HuH-7 (cell line): ENCODE results near the gene VAMP2.

Source experiments
- DNase-seq: peaks from one replicate; pipeline ENCODE4 v3.0.0; 2011; ENCODE audit warnings: low spot score

VAMP2 gene

GRCh38 chr17:8162233-8162996 lies at the start of gene VAMP2:
TSS of gene VAMP2 (minus strand) at chr17:8162948. CDS start at chr17:8162879, 69 bp downstream.
- no peak for DNase-seq

- no peak for DNase-seq
These were observed 48.2 kb upstream of the VAMP2 start for GRCh38 chr17:8210761-8211458.

GRCh38 chr17:8209907-8210760 lies 47.4 kb upstream of the VAMP2 start, which contains the start of gene AURKB:
TSS of gene AURKB (minus strand) at chr17:8210575. CDS start at chr17:8210224, 351 bp downstream.
- DNase-seq = peak; percentile 87

GRCh38 chr17:8206536-8206935 lies 43.8 kb upstream of the VAMP2 start:
- no peak for DNase-seq

GRCh38 chr17:8204761-8205555 lies 42.2 kb upstream of the VAMP2 start:
- DNase-seq = no peak

GRCh38 chr17:8192070-8192815 lies 29.5 kb upstream of the VAMP2 start:
- peak; percentile 81 for DNase-seq

- DNase-seq = no peak
These were observed 27.8 kb upstream of the VAMP2 start for GRCh38 chr17:8190506-8190905.

- peak; percentile 88 for DNase-seq
These were observed 27.1 kb upstream of the VAMP2 start, which contains the start of gene BORCS6 for GRCh38 chr17:8189711-8190477. TSS of gene BORCS6 (minus strand) at chr17:8190180. CDS start at chr17:8190140, 40 bp downstream.

- DNase-seq = no peak
These were observed 26.4 kb upstream of the VAMP2 start for GRCh38 chr17:8189041-8189710.

- DNase-seq = no peak
These were observed 25.6 kb upstream of the VAMP2 start for GRCh38 chr17:8188263-8188839.

GRCh38 chr17:8187517-8188262 lies 24.9 kb upstream of the VAMP2 start:
- peak; percentile 78 for DNase-seq

- DNase-seq = no peak
These were observed 24.2 kb upstream of the VAMP2 start for GRCh38 chr17:8186787-8187516.

GRCh38 chr17:8186446-8186786 lies 23.7 kb upstream of the VAMP2 start:
- DNase-seq = no peak

- DNase-seq = no peak
These were observed 23.1 kb upstream of the VAMP2 start for GRCh38 chr17:8185582-8186445.

GRCh38 chr17:8176998-8177731 lies 14.4 kb upstream of the VAMP2 start:
- DNase-seq = no peak
